ENCODE measurements around the gene SLC39A12.

SLC39A12 gene

DNA sequence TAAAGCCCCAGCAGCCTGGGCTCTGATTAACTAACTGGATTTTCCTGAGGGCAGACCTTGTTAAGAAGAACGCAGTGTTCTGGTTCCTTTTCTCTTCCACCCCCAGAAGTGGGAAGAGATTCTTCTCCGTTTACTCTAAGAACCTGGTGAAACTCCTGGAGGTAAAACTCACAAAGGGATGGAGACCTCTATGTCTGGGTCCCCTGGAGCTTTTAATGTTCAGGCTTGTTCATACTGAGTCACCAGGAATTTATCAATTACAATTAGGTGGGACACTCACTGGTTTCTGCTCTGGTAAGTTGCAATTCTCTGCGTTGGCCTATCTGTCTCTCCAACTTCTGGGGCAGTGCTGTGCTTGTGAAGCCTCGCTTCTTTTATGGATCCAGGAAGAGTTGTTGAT, 115.2 kb downstream of the SLC39A12 start:
- no peak for DNase-seq

DNA sequence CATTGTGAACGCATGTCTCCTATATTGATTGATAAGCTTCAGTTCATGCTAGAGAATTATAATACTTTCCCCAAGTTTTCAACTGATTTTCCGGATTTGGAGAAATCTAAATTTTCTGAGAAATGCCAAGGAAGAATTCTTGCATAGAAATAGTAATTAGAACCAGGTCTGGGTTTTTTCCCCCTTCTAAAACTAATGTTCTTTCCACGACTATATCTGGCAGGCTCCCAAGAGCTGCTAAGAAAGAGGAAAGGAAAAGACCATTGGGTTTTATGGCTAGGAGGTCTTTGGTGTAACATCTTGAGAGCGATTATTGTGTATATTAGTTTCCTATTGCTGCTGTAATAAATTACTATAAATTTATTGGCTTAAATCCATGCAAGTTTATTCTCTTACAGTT, 116.7 kb downstream of the SLC39A12 start:
- DNase-seq, result no peak

DNA sequence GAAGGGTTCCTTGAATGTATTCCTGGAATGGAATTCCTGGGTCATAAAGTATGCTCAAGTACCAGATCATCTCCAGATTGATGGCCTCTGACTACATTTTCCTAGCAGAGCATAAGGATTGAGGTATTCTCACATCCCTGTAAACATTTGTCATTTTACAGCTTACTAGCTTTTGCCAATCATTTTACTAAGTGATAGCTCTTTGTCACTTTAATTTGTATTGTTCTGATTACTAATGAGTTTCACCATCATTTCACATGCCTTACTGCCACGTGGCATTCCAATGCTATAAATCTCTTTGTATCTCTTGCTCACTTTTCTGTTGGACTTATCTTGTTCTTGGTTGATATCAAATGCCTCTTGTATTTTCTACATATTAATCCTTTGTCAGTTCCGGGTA, 119.9 kb downstream of the SLC39A12 start:
- no peak for DNase-seq

DNA sequence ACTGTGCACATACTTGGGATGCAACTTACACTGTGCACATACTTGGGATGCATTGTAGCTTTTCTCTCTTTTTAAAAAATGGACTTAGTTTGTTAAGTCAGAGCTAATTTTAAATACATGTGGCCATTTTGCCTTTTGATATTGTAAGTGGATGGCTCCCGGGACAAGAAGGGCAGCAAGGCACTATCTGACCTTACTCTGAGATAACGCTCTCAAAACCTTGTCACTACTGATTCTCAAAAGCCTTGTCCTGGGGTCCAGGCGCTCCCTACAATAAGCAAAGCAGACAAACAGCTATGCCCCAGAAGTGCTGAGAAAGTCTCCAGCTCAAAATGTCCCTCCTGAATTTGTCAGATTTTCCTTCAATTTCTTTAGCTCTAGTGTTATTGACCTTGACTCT, 121.6 kb downstream of the SLC39A12 start:
- no peak for DNase-seq

DNA sequence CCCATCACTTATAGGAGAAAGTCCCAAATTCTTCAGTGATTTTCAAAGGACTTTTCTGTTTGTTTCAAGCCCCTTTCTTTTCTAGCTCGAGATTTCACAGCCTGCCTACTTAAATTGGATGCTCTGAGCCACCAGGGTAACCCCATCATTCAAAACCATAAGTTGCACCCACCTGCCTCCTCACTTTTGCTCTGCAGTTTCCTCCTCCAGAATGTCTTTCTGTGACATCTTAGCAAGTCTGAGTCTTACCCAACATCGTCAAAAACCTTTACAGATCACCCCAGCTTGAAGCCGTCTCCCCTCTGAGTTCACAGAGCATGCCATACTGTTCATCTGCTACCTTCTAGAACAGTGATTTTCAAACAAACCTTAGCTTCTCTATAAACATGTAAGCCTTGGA, 124.2 kb downstream of the SLC39A12 start:
- DNase-seq, result no peak

DNA sequence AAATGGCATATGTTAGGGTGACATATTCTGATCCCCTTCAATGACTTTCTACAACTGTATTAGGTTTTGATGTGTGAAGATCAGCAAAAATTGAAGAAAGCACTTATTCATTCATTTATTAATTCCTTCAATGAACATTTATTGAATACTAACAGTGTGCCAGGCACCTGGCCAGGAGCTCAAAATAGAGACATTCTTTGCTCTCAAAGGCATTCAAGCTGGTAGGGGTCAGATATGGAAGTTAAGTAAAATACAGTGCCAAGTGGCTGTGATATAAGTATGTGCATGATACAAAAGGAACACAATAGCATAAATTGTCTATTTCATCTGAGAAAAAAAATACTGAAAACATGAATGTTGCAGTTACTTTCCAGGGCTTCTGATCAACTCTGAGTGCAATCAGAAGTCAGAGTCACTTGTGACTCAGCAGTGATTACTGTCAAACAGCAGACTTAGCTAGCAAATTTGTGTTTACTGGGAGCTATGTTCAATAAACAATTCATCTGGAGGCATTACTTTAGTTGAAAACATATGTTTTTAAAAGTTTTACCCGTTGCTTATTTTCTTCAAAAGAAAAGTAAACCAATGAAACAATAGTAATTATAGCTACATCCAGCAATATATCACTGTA, 128.1 kb downstream of the SLC39A12 start:
- DNase-seq, result no peak

DNA sequence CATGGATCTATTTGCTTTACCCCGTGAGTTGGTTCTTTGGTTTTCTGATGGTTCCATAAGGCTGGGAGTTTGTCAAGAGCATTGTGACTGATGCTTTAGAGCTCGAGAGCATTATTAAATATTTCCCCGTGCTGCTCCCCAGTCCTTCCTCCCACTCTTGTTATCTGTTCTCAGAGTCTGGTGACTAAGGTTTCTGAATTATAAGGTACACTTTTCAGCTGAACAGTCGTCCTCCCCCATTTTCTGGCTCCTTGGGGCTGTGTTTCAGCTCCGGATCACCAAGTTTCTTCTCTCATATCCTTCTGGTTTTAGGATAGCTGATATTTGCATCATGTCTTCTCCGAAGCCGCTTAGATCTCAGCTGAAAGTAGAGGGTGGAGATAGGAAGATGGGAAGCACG, 130.7 kb downstream of the SLC39A12 start:
- no peak for DNase-seq

DNA sequence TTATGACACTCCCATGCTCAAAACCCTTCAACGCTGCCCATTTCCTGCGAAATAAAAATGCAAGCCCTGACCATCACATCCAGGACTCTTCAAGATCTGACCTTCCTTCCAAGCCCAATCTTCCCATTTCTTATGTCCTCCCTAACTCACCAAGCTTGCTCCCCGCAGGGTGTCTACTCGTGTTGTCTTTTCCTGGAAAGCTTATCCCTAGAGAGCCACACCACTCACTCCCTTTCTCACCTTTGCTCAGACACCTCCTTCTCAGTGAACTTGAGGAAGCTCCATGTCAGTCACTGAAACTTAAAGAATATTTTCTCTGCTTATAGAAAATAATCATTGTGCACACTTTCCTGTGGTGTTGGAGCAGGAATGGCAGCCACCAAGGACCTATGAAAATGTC, 134.1 kb downstream of the SLC39A12 start:
- no peak for DNase-seq

DNA sequence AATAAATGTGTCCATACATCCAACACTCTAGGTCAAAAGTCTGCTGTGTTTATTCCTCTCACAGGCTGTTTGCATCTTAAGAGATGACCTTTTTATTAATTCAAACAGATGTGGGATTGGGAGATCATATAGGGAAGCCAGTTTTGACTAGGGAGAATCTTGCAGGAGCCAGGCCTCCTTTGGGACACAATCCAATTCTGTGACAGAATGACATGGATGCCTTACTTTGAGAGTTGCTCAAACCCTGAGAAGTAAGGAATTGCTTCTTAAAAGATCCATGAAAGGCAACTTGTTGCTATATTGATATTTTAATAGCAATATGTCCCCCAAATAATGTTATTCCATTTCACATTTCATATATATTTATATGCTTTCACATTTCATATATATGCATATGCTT, 135.0 kb downstream of the SLC39A12 start:
- no peak for DNase-seq

DNA sequence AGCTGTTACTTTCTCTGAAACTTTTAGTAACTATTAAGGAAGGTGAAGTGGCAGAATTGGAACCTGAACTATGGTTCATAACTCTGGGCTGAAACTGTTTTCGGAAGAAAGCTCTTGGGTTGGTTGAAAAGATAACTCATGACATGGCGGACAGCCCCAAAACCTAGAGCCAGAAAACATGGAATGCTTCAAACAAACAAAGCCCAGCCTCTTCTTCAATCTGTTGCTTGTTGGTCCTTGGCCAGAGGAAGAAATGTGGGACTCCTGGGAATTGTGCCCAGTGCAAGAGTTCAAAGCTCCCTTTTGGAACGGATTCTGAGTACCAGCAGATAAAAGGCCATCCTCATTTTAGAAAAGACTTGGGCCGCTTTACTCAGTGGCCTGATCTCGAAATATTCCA, 135.6 kb downstream of the SLC39A12 start:
- no peak for DNase-seq
